DOHH2 (cell line): Measurements from ENCODE around the gene SNRPA.
"Not testable (repeated sequence)": the region's sequence is repeated elsewhere in the genome, so short reads cannot be mapped to it uniquely, and the experiment has no call there.

ENCODE experiments used
- H3F3A ChIP-seq: fragments of 200-600 bp; sonication (generic), shearing (Covaris generic); 2 replicates; pipeline ENCODE4 v1.6.0; 2016; ENCODE audit warnings: antibody characterized with exemption, mild to moderate bottlenecking; ENCODE audit not compliant: control insufficient read depth, insufficient read depth
- H3K27ac ChIP-seq: fragments of 200-600 bp; sonication (generic); 2 replicates; pipeline ENCODE4 v1.5.1; 2014; ENCODE audit warnings: low read depth, mild to moderate bottlenecking, low read length, moderate library complexity
- H3K27me3 ChIP-seq: fragments of 200-600 bp; sonication (generic); 2 replicates; pipeline ENCODE4 v1.6.1; 2014; ENCODE audit warnings: mild to moderate bottlenecking, low read length, mixed read lengths; ENCODE audit not compliant: control insufficient read depth
- H3K36me3 ChIP-seq: fragments of 200-600 bp; sonication (generic); 2 replicates; pipeline ENCODE4 v1.6.1; 2014; ENCODE audit warnings: mild to moderate bottlenecking, low read length, moderate library complexity, mixed read lengths; ENCODE audit not compliant: control insufficient read depth
- H3K4me1 ChIP-seq: fragments of 200-600 bp; sonication (generic); 2 replicates; pipeline ENCODE4 v1.6.1; 2014; ENCODE audit warnings: mild to moderate bottlenecking, low read length, mixed read lengths; ENCODE audit not compliant: control insufficient read depth
- H3K4me2 ChIP-seq: fragments of 200-600 bp; sonication (generic); 2 replicates; pipeline ENCODE4 v1.6.0; 2014; ENCODE audit warnings: mild to moderate bottlenecking, low read length, moderate library complexity
- H3K4me3 ChIP-seq: fragments of 200-600 bp; sonication (generic); 2 replicates; pipeline ENCODE4 v1.5.1; 2014; ENCODE audit warnings: mild to moderate bottlenecking, low read length, mixed read lengths
- H3K79me2 ChIP-seq: fragments of 200-600 bp; sonication (generic); 2 replicates; pipeline ENCODE4 v1.6.1; 2014; ENCODE audit warnings: mild to moderate bottlenecking, low read length, mixed read lengths; ENCODE audit not compliant: control insufficient read depth
- H3K9me2 ChIP-seq: fragments of 200-600 bp; sonication (generic); replicated peaks from 2 replicates; pipeline ENCODE4 v1.6.1; 2014; ENCODE audit warnings: mild to moderate bottlenecking, low read length, mixed read lengths; ENCODE audit not compliant: control insufficient read depth
- H3K9me3 ChIP-seq: fragments of 200-600 bp; sonication (generic); 2 replicates; pipeline ENCODE4 v1.6.1; 2014; ENCODE audit warnings: antibody characterized with exemption, low read length, mixed read lengths; ENCODE audit not compliant: control insufficient read depth, insufficient read depth
- H4K20me1 ChIP-seq: fragments of 200-600 bp; sonication (generic); 2 replicates; pipeline ENCODE4 v1.6.0; 2014; ENCODE audit warnings: low read depth, mild to moderate bottlenecking, antibody characterized with exemption, low read length, moderate library complexity; ENCODE audit not compliant: control insufficient read depth, insufficient read depth
- CTCF ChIP-seq: fragments of 200-600 bp; sonication (generic); IDR thresholded peaks from one replicate; pipeline ENCODE4 v1.5.1; 2014; ENCODE audit warnings: antibody characterized with exemption, mild to moderate bottlenecking, low read depth, low read length; ENCODE audit not compliant: poor library complexity, severe bottlenecking
- EZH2phosphoT487 ChIP-seq: fragments of 200-600 bp; sonication (generic); IDR thresholded peaks from 2 replicates; pipeline ENCODE4 v1.6.1; 2017; ENCODE audit warnings: borderline replicate concordance, mild to moderate bottlenecking, antibody characterized with exemption, low read length, moderate library complexity, mixed read lengths

The SNRPA gene

GRCh38 chr19:40809358-40810086 is 58.5 kb downstream of the SNRPA start:
- no peak overlapping the region for H3K27ac ChIP-seq
- peaks cover 43% of the 10 kb centered on the region for H3K4me1 ChIP-seq
- no peak overlapping the region for H3K4me3 ChIP-seq
- H3K27me3 ChIP-seq, result peaks cover 17% of the 10 kb centered on the region
- peaks cover 29% of the 10 kb centered on the region; the same call in 1 of the 2 replicates for H4K20me1 ChIP-seq
- no peak for TF ChIP-seq EZH2phosphoT487
- no peak for TF ChIP-seq CTCF
- peaks cover 37% of the 10 kb centered on the region for H3K79me2 ChIP-seq
- no peak overlapping the region for H3K4me2 ChIP-seq
- H3K9me3 ChIP-seq, result no peaks in the 10 kb centered on the region
- H3K36me3 ChIP-seq, result peaks cover 54% of the 10 kb centered on the region
- H3K9me2 ChIP-seq, result no peaks in the 10 kb centered on the region
- H3F3A ChIP-seq, result peaks cover 5% of the 10 kb centered on the region

- peaks cover 48% of the 10 kb centered on the region for H3K36me3 ChIP-seq
- no peak overlapping the region for H3K27ac ChIP-seq
- no peak overlapping the region for H3K4me2 ChIP-seq
- no peak overlapping the region for H3K4me3 ChIP-seq
- peaks cover 23% of the 10 kb centered on the region; the same call in 1 of the 2 replicates for H4K20me1 ChIP-seq
- no peaks in the 10 kb centered on the region for H3K9me3 ChIP-seq
- H3F3A ChIP-seq, result peaks cover 3% of the 10 kb centered on the region
- peaks cover 37% of the 10 kb centered on the region for H3K4me1 ChIP-seq
- no peaks in the 10 kb centered on the region for H3K9me2 ChIP-seq
- TF ChIP-seq CTCF (no peak), EZH2phosphoT487 (no peak)
- peaks cover 30% of the 10 kb centered on the region for H3K79me2 ChIP-seq
- H3K27me3 ChIP-seq, result peaks cover 19% of the 10 kb centered on the region
These were observed 59.2 kb downstream of the SNRPA start for GRCh38 chr19:40810160-40810559.

DNA sequence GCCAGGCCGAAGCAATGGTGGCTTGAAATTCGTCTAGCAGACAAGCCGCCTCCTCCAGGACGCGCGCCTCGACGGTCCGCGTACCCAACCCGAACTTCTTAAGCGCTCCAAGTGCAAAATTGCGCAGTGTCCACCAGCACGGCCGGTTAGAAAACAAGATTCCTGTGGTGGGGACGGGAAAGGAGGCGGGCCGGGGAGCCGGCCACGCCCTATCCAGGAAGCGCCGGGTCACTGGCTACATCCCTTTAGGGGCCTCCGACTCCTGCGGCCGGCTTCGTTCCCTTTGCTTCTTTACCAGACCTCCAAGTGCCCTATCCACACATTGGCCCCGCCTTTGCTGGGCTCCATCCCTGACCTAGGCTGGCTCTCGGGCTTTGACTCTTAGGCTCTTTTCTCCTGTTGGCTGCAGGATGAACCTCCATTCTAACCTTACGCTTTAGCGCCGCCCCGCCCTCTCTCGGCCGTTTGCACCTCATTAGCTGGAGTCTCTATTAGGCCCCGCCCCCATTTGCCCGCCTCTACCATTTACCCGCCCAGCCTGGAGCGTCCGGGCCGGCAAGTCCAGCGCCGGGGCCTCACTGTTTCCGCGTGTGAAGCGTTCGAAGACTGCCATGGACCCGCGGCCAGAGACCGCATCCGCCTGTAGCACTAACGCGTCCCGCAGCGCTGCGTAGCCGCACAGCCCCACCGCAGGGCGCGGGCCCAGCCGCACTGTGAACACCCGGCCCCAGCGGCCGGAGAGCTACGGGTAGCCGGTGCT is 59.8 kb downstream of the SNRPA start:
- Histone ChIP-seq H3K27me3 (peaks cover 21% of the 10 kb centered on the region), H3K4me2 (peak overlapping the region; percentile 72), H3K4me3 (peak overlapping the region; percentile 68), H3K36me3 (peaks cover 41% of the 10 kb centered on the region), H3K4me1 (peaks cover 30% of the 10 kb centered on the region), H4K20me1 (peaks cover 18% of the 10 kb centered on the region; the same call in 1 of the 2 replicates), H3K79me2 (peaks cover 23% of the 10 kb centered on the region)
- H3K27ac ChIP-seq, H3F3A ChIP-seq, H3K9me2 ChIP-seq, H3K9me3 ChIP-seq: not testable (repeated sequence)
